Endothelial cell of umbilical vein (primary cell): ENCODE measurements around the gene EP400. TPM values are rescaled to one million over a fixed set of nuclear protein-coding genes. Genes with fewer than 3 reads are reported as not detected.

ENCODE experiments used
- BruUV-seq: library from RNA; stranded (reverse); fragments of 400-500 nt; replicated peaks from 2 replicates; lab custom pipeline; 2021; lab: Mats Ljungman, UMichigan
- CTCF ChIA-PET: fragments of 300-600, 350-600 bp; sonication (Branson Sonifier 250); formaldehyde crosslinking; loops from one replicate; lab custom pipeline; 2021; ENCODE audit warnings: antibody characterized with exemption, inconsistent platforms; lab: Charles Lee
- POLR2A ChIA-PET: fragments of 300-600, 350-600 bp; sonication (Branson Sonifier 250); formaldehyde crosslinking; loops from one replicate; lab custom pipeline; 2021; ENCODE audit warnings: antibody characterized with exemption, inconsistent platforms; lab: Charles Lee
- DNase-seq: peaks from one replicate; pipeline ENCODE4 v3.0.0-alpha.2; 2011; ENCODE audit warnings: low read depth, low spot score
- FAIRE-seq: peaks from 2 replicates; lab custom pipeline; 2011; peaks lifted over from hg19 to GRCh38; lab: Jason Lieb, UNC
- H2AFZ ChIP-seq: 2 replicates; pipeline ENCODE4 v1.6.0; 2012; ENCODE audit warnings: low read depth, low read length, control low read depth, inconsistent platforms
- H3K27ac ChIP-seq: 2 replicates; pipeline ENCODE4 v1.5.1; 2011; ENCODE audit warnings: low read depth, mild to moderate bottlenecking, control low read depth, low read length, moderate library complexity; ENCODE audit not compliant: insufficient read depth
- H3K27me3 ChIP-seq, 2 experiments: 2 replicates each; pipeline versions ENCODE4 v1.6.0 to v1.6.1; 2011; ENCODE audit warnings: low read length in 2 of 2, mixed read lengths in 1 of 2; ENCODE audit not compliant: control insufficient read depth in 2 of 2, insufficient read depth in 2 of 2
- H3K36me3 ChIP-seq, 2 experiments: 2 replicates in 1 of 2; 3 replicates in 1 of 2; pipeline ENCODE4 v1.5.1; 2011; ENCODE audit warnings: low read length in 2 of 2, mild to moderate bottlenecking in 1 of 2, moderate library complexity in 1 of 2; ENCODE audit not compliant: control insufficient read depth in 2 of 2, insufficient read depth in 2 of 2; ENCODE audit errors: extremely low read depth in 1 of 2
- H3K4me1 ChIP-seq: 3 replicates; pipeline ENCODE4 v1.5.1; 2011; ENCODE audit warnings: mild to moderate bottlenecking, low read length; ENCODE audit not compliant: control insufficient read depth, insufficient read depth; ENCODE audit errors: extremely low read depth
- H3K4me2 ChIP-seq: 2 replicates; pipeline ENCODE4 v1.6.1; 2011; ENCODE audit warnings: low read length, control low read depth, mixed read lengths; ENCODE audit not compliant: insufficient read depth
- H3K4me3 ChIP-seq, 3 experiments: fragments of 200-600 bp in 1 of 3; sonication (generic), shearing (Covaris generic) in 1 of 3; replicated peaks in 1 of 3; 2 replicates each; pipeline ENCODE4 v1.5.1; 2011 to 2016; ENCODE audit warnings: control low read depth in 3 of 3, low read length in 3 of 3, mild to moderate bottlenecking in 2 of 3, inconsistent platforms in 1 of 3, low read depth in 1 of 3, moderate library complexity in 1 of 3; ENCODE audit not compliant: insufficient read depth in 1 of 3
- H3K79me2 ChIP-seq: 2 replicates; pipeline ENCODE4 v1.6.0; 2012; ENCODE audit warnings: low read length, inconsistent platforms; ENCODE audit not compliant: control insufficient read depth, insufficient read depth
- H3K9ac ChIP-seq: replicated peaks from 2 replicates; pipeline ENCODE3; 2011; ENCODE audit warnings: low read length, control low read depth; ENCODE audit not compliant: insufficient read depth; ENCODE audit errors: extremely low read depth
- H3K9me1 ChIP-seq: replicated peaks from 3 replicates; pipeline ENCODE4 v1.6.0; 2011; ENCODE audit warnings: mild to moderate bottlenecking, low read length; ENCODE audit not compliant: control insufficient read depth, insufficient read depth; ENCODE audit errors: extremely low read depth
- H3K9me3 ChIP-seq: replicated peaks from 2 replicates; pipeline ENCODE4 v1.5.1; 2012; ENCODE audit warnings: low read length, inconsistent platforms; ENCODE audit not compliant: control insufficient read depth, insufficient read depth
- H4K20me1 ChIP-seq: replicated peaks from 2 replicates; pipeline ENCODE3; 2011; ENCODE audit warnings: mild to moderate bottlenecking, low read length; ENCODE audit not compliant: control insufficient read depth, insufficient read depth; ENCODE audit errors: extremely low read depth
- GATA2 ChIP-seq: IDR thresholded peaks from 2 replicates; pipeline ENCODE4 v1.7.0; 2011; ENCODE audit warnings: low read depth, mild to moderate bottlenecking, moderate library complexity, mixed read lengths, low read length; ENCODE audit not compliant: insufficient read length, insufficient read depth
- JUN ChIP-seq: IDR thresholded peaks from 2 replicates; pipeline ENCODE4 v1.6.1; 2011; ENCODE audit warnings: borderline replicate concordance, low read depth; ENCODE audit not compliant: insufficient read length, insufficient read depth
- dilution Hi-C: fragments of 300-500 bp; cut with MboI; formaldehyde crosslinking; loops from one replicate; pipeline ENCODE4 v1.15.0; 2019; ENCODE audit warnings: low sequenced_read_pairs; ENCODE audit not compliant: extremely low pct_ligation_motif_present
- intact Hi-C: fragments of 100-400 bp; cut with micrococcal nuclease; formaldehyde crosslinking; loops from one replicate; pipeline ENCODE4 v1.10.0; 2022
- polyA plus RNA-seq, 4 experiments: library from polyadenylated mRNA; depleted of rRNA in 3 of 4; stranded (reverse) in 3 of 4; unstranded in 1 of 4; fragments of >200 nt; gene quantifications; 2 replicates each; pipeline versions ENCODE4 v1.2.1 to v1.2.3, GENCODE V29; 2011 to 2012; ENCODE audit warnings: missing spikeins in 1 of 4
- total RNA-seq: library from RNA; stranded (reverse); gene quantifications from 2 replicates; pipeline ENCODE4 v1.2.3, GENCODE V29; 2021
- TF ChIP-seq, protein P1 (sequence below): IDR thresholded peaks from 2 replicates; pipeline ENCODE4 v1.6.1; 2011; ENCODE audit not compliant: insufficient read depth, insufficient read length

EP400 gene
- total and polyA plus RNA-seq, 2 donors (not counting 3 experiments of a cell fraction or from before 2014, with no cell fraction given): 9.0 to 57.7 TPM

DNA sequence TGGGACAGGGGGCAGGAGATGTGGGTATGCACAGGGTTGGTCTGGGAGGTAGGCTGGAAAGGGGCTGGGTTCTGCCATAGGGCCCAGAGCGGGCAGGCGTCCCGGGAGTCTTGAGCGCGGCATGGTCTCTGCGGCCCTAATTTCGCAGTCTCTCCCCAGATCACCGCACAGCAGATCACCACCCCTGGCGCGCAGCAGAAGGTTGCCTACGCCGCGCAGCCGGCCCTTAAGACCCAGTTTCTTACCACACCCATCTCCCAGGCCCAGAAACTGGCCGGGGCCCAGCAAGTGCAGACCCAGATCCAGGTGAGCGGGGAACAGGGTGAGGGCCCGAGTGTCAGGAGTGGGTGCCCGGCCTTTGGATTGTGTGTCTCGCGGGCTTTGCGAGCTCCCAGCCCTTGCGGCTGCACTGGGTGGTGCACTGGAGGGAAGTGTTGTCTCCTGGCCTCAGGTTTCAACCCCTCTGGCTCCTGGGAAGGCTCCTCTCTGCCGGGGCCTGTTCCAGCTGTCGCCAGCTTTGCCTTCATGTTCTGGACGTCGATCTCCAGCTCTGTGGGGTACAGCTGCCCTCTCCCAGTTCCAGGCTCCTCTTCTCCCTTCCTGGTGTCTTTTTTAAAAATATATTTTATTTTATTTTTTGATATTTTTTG, 119.7 kb downstream of the EP400 start:
- no peak for DNase-seq

DNA sequence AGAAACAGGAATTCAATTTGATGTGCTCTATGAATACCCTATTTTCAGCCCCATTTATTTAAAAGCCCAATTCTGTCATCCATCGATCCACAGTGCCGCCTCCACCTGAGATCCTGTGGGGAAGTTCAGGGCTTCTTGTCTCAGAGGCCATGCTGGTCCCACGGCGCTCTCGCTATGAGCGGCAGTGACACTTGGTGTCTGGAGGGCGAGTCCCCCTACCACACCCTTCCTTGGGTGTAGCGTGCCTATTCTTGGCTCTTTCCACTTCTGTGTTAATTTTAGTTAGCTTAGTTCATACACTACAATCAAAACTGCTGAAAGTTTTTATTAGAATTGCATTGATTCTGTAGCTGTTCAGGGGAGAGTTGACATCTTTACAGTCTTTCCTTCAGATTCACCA, 120.6 kb downstream of the EP400 start:
- no peaks in the 10 kb centered on the region for H4K20me1 ChIP-seq
- H3K79me2 ChIP-seq: no peaks in the 10 kb centered on the region
- no peak for TF ChIP-seq GATA2
- TF ChIP-seq, protein P1, sequence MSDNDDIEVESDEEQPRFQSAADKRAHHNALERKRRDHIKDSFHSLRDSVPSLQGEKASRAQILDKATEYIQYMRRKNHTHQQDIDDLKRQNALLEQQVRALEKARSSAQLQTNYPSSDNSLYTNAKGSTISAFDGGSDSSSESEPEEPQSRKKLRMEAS: no peak
- H3K9ac ChIP-seq: no peak overlapping the region
- ChIA-PET CTCF (no interaction called here), POLR2A (no interaction called here)
- DNase-seq (no peak), FAIRE-seq (no peak)
- no peaks in the 10 kb centered on the region for H3K4me1 ChIP-seq
- intact Hi-C loops: no loop called here
- no peaks in the 10 kb centered on the region for H3K27me3 ChIP-seq
- no peaks in the 10 kb centered on the region for H3K9me3 ChIP-seq
- H3K4me2 ChIP-seq: no peak overlapping the region
- no peak overlapping the region for H3K27ac ChIP-seq
- dilution Hi-C loops: no loop called here
- no TSS peak for BruUV-seq
- no peak overlapping the region for H2AFZ ChIP-seq
- no peaks in the 10 kb centered on the region for H3K9me1 ChIP-seq
- H3K36me3 ChIP-seq: peaks cover 5 to 35% of the 10 kb centered on the region in 2 experiments
- H3K4me3 ChIP-seq: no peak overlapping the region

More for the DNA sequence above, 119.7 kb downstream of the EP400 start:
- dilution Hi-C loops: no loop called here
- intact Hi-C loops: no loop called here
- H2AFZ ChIP-seq: no peak overlapping the region
- POLR2A ChIA-PET: no interaction called here
- no peaks in the 10 kb centered on the region for H3K9me3 ChIP-seq
- no peaks in the 10 kb centered on the region for H3K27me3 ChIP-seq
- BruUV-seq: no TSS peak
- no peak overlapping the region for H3K4me2 ChIP-seq
- no peak overlapping the region for H3K4me3 ChIP-seq
- H3K9me1 ChIP-seq: no peaks in the 10 kb centered on the region
- H3K4me1 ChIP-seq: no peaks in the 10 kb centered on the region
- no peak for FAIRE-seq
- no peak for TF ChIP-seq JUN
- peaks cover 7 to 37% of the 10 kb centered on the region in 2 experiments for H3K36me3 ChIP-seq
- no peak overlapping the region for H3K27ac ChIP-seq
- H3K9ac ChIP-seq: no peak overlapping the region
- no peaks in the 10 kb centered on the region for H4K20me1 ChIP-seq
- CTCF ChIA-PET: no interaction called here
- H3K79me2 ChIP-seq: no peaks in the 10 kb centered on the region
